ENCODE data around the gene TMEM184C. TPM values are rescaled to one million over a fixed set of nuclear protein-coding genes. Genes with fewer than 3 reads are reported as not detected.
A peak's percentile ranks its signal among the peaks of the same experiment; 100 is the strongest.

Gene TMEM184C
- total RNA-seq, 1 donor from 2014 or later, result 35.7 TPM

DNA sequence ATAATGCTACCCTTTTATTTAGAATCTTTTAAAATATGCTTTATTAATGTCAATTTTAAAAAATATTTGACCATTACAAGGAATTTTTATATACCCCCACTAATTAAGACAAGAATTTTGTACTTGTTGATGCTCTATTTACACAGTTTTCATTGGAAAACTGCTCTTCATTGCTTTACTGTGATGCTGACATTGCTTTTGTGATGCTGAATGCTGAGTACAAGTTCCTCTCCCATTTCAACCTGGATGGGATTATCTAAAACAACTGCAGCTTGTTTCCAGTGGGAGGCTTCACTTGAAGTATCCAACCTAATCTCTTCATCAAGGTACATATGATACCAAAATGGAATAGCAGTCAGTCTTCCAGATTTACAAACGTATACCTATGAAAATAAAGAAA is 21.2 kb downstream of the TMEM184C start:
- TF ChIP-seq EZH2phosphoT487 (IDR thresholded peaks at IDR 0.05) (no peak), EZH2 (IDR thresholded peaks at IDR 0.05) (no peak)
- TF ChIP-seq, protein P1, sequence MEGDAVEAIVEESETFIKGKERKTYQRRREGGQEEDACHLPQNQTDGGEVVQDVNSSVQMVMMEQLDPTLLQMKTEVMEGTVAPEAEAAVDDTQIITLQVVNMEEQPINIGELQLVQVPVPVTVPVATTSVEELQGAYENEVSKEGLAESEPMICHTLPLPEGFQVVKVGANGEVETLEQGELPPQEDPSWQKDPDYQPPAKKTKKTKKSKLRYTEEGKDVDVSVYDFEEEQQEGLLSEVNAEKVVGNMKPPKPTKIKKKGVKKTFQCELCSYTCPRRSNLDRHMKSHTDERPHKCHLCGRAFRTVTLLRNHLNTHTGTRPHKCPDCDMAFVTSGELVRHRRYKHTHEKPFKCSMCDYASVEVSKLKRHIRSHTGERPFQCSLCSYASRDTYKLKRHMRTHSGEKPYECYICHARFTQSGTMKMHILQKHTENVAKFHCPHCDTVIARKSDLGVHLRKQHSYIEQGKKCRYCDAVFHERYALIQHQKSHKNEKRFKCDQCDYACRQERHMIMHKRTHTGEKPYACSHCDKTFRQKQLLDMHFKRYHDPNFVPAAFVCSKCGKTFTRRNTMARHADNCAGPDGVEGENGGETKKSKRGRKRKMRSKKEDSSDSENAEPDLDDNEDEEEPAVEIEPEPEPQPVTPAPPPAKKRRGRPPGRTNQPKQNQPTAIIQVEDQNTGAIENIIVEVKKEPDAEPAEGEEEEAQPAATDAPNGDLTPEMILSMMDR (IDR thresholded peaks at IDR 0.05), result no peak
- Histone ChIP-seq H3K4me3 (no peak overlapping the region), H4K20me1 (ENCODE audit: low read depth) (no peaks in the 10 kb centered on the region), H3K9me3 (ENCODE audit: low read depth) (no peaks in the 10 kb centered on the region), H3K36me3 (peaks cover 19% of the 10 kb centered on the region), H3K9ac (no peak overlapping the region), H3K4me2 (no peak overlapping the region), H3K4me1 (no peaks in the 10 kb centered on the region), H3F3A (ENCODE audit: low read depth) (peaks cover 8% of the 10 kb centered on the region), H3K27ac (peak overlapping the region; percentile 34), H3K27me3 (no peaks in the 10 kb centered on the region), H2AFZ (replicated peaks) (no peak overlapping the region), H3K79me2 (ENCODE audit: low read depth) (no peaks in the 10 kb centered on the region)
- DNase-seq (ENCODE audit: low spot score), result no peak
- H3K27me3 Mint-ChIP-seq (ENCODE audit: insufficient read depth, low read depth), result peaks cover 4% of the 10 kb centered on the region
- H3K4me3 Mint-ChIP-seq, result no peak overlapping the region
- peaks cover 3% of the 10 kb centered on the region for H3K9me3 Mint-ChIP-seq
- peaks cover 51% of the 10 kb centered on the region for H3K36me3 Mint-ChIP-seq
- H3K27ac Mint-ChIP-seq, result no peak overlapping the region
- H3K4me1 Mint-ChIP-seq, result no peaks in the 10 kb centered on the region

DNA sequence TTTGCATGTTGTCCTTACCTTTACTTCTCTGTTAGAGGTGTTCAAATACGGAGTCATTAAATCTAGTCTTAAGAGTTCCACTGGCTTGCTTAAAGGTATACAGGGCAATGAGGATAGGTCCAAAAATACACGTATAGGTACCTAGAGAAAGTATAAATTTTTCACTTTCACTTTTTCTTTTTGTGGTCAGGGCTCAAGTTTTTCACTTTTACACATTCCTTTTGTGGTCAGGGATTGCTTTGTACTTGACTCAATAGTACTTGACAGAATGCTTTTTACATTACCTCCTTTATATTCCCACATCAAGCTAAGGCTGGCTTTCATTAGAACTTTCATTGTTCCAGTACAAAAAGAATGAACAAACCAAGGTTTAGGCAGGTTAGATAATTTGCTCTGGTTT is 21.7 kb downstream of the TMEM184C start:
- Mint-ChIP-seq H3K9me3 (peaks cover 3% of the 10 kb centered on the region), H3K27me3 (ENCODE audit: insufficient read depth, low read depth) (peaks cover 4% of the 10 kb centered on the region), H3K4me1 (no peaks in the 10 kb centered on the region), H3K36me3 (peaks cover 47% of the 10 kb centered on the region), H3K4me3 (no peak overlapping the region), H3K27ac (no peak overlapping the region)
- TF ChIP-seq EZH2 (IDR thresholded peaks at IDR 0.05) (no peak), EZH2phosphoT487 (IDR thresholded peaks at IDR 0.05) (no peak)
- TF ChIP-seq, protein P1 (IDR thresholded peaks at IDR 0.05), result no peak
- no peaks in the 10 kb centered on the region for H3K79me2 ChIP-seq (ENCODE audit: low read depth)
- no peak overlapping the region for H3K4me2 ChIP-seq
- no peak overlapping the region for H3K9ac ChIP-seq
- no peaks in the 10 kb centered on the region for H3K9me3 ChIP-seq (ENCODE audit: low read depth)
- H3K4me1 ChIP-seq, result no peaks in the 10 kb centered on the region
- peaks cover 19% of the 10 kb centered on the region for H3K36me3 ChIP-seq
- H4K20me1 ChIP-seq (ENCODE audit: low read depth), result peaks cover 4% of the 10 kb centered on the region
- H2AFZ ChIP-seq (replicated peaks), result no peak overlapping the region
- DNase-seq (ENCODE audit: low spot score), result no peak
- H3F3A ChIP-seq (ENCODE audit: low read depth), result peaks cover 8% of the 10 kb centered on the region
- no peaks in the 10 kb centered on the region for H3K27me3 ChIP-seq
- no peak overlapping the region for H3K4me3 ChIP-seq
- H3K27ac ChIP-seq, result peak overlapping the region; percentile 34

DNA sequence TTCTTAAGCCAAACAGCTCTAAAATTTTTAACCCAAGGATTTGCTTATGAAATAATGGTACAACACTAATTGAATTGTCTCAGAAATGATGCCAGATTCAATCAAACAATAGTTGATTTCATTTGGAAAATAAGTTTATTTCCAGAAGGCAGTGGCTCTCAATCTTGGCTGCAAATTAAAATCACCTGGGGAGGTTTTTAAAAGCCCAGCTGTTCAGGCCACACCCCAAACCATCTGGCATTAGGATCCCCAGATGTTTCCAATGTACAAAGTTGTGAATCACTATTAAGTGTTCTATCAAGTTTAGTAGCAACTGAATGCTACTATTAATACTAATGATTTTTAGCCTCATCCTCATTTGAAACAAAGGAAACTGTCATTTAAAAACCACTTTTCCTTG is 22.2 kb downstream of the TMEM184C start:
- Mint-ChIP-seq H3K36me3 (peaks cover 44% of the 10 kb centered on the region), H3K4me3 (no peak overlapping the region), H3K9me3 (peaks cover 3% of the 10 kb centered on the region), H3K27ac (no peak overlapping the region), H3K27me3 (ENCODE audit: insufficient read depth, low read depth) (peaks cover 4% of the 10 kb centered on the region), H3K4me1 (no peaks in the 10 kb centered on the region)
- TF ChIP-seq EZH2 (IDR thresholded peaks at IDR 0.05), result no peak
- Histone ChIP-seq H3K36me3 (peaks cover 19% of the 10 kb centered on the region), H3K4me3 (no peak overlapping the region), H3K9ac (no peak overlapping the region), H3K27me3 (no peaks in the 10 kb centered on the region), H3K9me3 (ENCODE audit: low read depth) (no peaks in the 10 kb centered on the region), H3K79me2 (ENCODE audit: low read depth) (no peaks in the 10 kb centered on the region), H2AFZ (replicated peaks) (no peak overlapping the region), H3K4me1 (no peaks in the 10 kb centered on the region), H3K4me2 (no peak overlapping the region), H3F3A (ENCODE audit: low read depth) (peaks cover 8% of the 10 kb centered on the region), H4K20me1 (ENCODE audit: low read depth) (peaks cover 4% of the 10 kb centered on the region), H3K27ac (peak overlapping the region; percentile 34)
- no peak for DNase-seq (ENCODE audit: low spot score)

DNA sequence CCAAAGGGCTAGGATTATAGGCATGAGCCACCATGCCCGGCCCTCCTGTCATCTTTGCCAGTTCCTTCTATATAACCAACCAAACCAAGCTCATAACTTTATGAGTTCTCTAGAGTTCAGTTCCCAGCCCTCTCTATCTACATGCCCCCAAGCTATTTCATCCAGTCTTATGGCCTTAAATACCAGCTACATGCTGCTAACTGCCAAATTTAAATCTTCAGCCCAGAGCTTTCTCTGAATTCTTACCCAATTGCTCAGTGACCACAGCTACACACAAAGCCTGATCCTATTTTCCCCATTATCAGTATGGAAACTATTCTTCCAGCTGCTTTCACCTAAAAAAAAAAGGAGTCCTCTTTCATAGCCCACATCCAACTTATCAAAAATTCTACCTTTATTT is 23.1 kb downstream of the TMEM184C start:
- Histone ChIP-seq H3K9ac (no peak overlapping the region), H2AFZ (replicated peaks) (no peak overlapping the region), H3K79me2 (ENCODE audit: low read depth) (peaks cover 6% of the 10 kb centered on the region), H3K4me3 (no peak overlapping the region), H3K36me3 (peaks cover 15% of the 10 kb centered on the region), H4K20me1 (ENCODE audit: low read depth) (peaks cover 4% of the 10 kb centered on the region), H3K27ac (no peak overlapping the region), H3K4me1 (no peaks in the 10 kb centered on the region), H3K9me3 (ENCODE audit: low read depth) (no peaks in the 10 kb centered on the region), H3F3A (ENCODE audit: low read depth) (peaks cover 8% of the 10 kb centered on the region), H3K27me3 (no peaks in the 10 kb centered on the region), H3K4me2 (no peak overlapping the region)
- peaks cover 3% of the 10 kb centered on the region for H3K9me3 Mint-ChIP-seq
- H3K4me1 Mint-ChIP-seq, result no peaks in the 10 kb centered on the region
- no peak overlapping the region for H3K4me3 Mint-ChIP-seq
- H3K27me3 Mint-ChIP-seq (ENCODE audit: insufficient read depth, low read depth), result peaks cover 2% of the 10 kb centered on the region
- no peak for DNase-seq (ENCODE audit: low spot score)
- peaks cover 41% of the 10 kb centered on the region for H3K36me3 Mint-ChIP-seq
- TF ChIP-seq, protein P1 (IDR thresholded peaks at IDR 0.05), result no peak
- TF ChIP-seq EZH2 (IDR thresholded peaks at IDR 0.05) (no peak), EZH2phosphoT487 (IDR thresholded peaks at IDR 0.05) (no peak)
- H3K27ac Mint-ChIP-seq, result no peak overlapping the region
